Suprapubic skin (tissue), 3 donors: ENCODE data around the gene TRPV6.

Experiments
- EP300 ChIP-seq: sonication (generic); formaldehyde crosslinking; IDR thresholded peaks from one replicate; pipeline ENCODE4 v1.6.1; 2017; ENCODE audit warnings: antibody characterized with exemption
- POLR2A ChIP-seq, 2 donors: fragments of 450-650 bp; IDR thresholded peaks; one replicate each; pipeline ENCODE4 v1.6.1; 2017; ENCODE audit warnings: antibody characterized with exemption in 2 of 2, mild to moderate bottlenecking in 2 of 2, moderate library complexity in 2 of 2
- TF ChIP-seq, protein P1 (sequence below), 2 donors: fragments of 200-600 bp in 1 of 2; fragments of 450-650 bp in 1 of 2; sonication (generic) in 1 of 2; IDR thresholded peaks; one replicate each; pipeline ENCODE4 v1.5.1; 2016 to 2019; ENCODE audit warnings: antibody characterized with exemption in 2 of 2, mild to moderate bottlenecking in 1 of 2, moderate library complexity in 1 of 2

DNA sequence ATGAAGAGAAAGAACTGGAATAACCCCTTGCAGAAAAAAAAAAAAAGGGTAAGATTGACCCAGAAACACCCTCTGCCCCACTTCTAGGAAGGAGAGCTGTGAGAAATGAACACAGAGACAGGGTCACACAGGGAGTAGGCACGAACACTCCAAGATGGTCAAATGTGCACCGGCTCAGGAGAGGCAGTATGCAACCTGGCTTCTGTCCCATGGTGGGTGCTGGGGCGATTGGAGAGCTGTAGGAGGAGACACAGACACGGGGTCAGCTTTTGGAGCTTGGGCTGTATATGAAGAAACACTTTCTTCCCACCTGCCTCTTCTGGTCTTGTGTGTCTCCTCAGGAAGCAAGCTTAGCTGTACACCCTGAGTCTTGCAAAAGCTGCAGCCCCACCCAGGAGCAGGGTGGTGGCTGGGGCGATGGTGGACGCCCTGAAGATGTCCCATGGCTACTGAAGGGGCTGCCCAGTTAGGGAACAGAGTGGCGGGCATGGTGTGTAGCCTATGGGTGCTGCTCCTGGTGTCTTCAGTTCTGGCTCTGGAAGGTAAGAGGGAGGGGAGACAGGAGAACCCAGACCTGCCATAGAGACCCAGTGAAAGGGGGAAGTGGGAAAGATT, 22.7 kb downstream of the TRPV6 start:
- TF ChIP-seq, protein P1, sequence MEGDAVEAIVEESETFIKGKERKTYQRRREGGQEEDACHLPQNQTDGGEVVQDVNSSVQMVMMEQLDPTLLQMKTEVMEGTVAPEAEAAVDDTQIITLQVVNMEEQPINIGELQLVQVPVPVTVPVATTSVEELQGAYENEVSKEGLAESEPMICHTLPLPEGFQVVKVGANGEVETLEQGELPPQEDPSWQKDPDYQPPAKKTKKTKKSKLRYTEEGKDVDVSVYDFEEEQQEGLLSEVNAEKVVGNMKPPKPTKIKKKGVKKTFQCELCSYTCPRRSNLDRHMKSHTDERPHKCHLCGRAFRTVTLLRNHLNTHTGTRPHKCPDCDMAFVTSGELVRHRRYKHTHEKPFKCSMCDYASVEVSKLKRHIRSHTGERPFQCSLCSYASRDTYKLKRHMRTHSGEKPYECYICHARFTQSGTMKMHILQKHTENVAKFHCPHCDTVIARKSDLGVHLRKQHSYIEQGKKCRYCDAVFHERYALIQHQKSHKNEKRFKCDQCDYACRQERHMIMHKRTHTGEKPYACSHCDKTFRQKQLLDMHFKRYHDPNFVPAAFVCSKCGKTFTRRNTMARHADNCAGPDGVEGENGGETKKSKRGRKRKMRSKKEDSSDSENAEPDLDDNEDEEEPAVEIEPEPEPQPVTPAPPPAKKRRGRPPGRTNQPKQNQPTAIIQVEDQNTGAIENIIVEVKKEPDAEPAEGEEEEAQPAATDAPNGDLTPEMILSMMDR (IDR thresholded peaks at IDR 0.05): no peak
- no peak for TF ChIP-seq POLR2A (IDR thresholded peaks at IDR 0.05)
- no peak for TF ChIP-seq EP300
